Activated naive CD4-positive, alpha-beta T cell treated with anti-CD3 and anti-CD28 coated beads for 36 hours (primary cell): ENCODE measurements around the gene SLCO3A1. TPM values are rescaled to one million over a fixed set of nuclear protein-coding genes. Genes with fewer than 3 reads are reported as not detected.

Source experiments
- CTCF ChIA-PET: fragments of 350-600 bp; sonication (Branson Sonifier 250); formaldehyde crosslinking; loops from one replicate; lab custom pipeline; 2021; ENCODE audit warnings: antibody characterized with exemption; lab: Charles Lee
- DNase-seq: peaks from one replicate; pipeline ENCODE4 v3.0.0-alpha.2; 2020
- H3K27ac Mint-ChIP-seq: one replicate; pipeline ENCODE4 v1.8.0; 2021; ENCODE audit warnings: mild to moderate bottlenecking, mixed read lengths
- H3K27me3 Mint-ChIP-seq: one replicate; pipeline ENCODE4 v1.8.0; 2021; ENCODE audit warnings: low read depth, mixed read lengths
- H3K36me3 Mint-ChIP-seq: one replicate; pipeline ENCODE4 v1.8.0; 2021; ENCODE audit warnings: low read depth, mixed read lengths
- H3K4me1 Mint-ChIP-seq: one replicate; pipeline ENCODE4 v1.8.0; 2021; ENCODE audit warnings: low read depth, mixed read lengths
- H3K4me3 Mint-ChIP-seq: one replicate; pipeline ENCODE4 v1.8.0; 2021; ENCODE audit warnings: mild to moderate bottlenecking, moderate library complexity, mixed read lengths
- H3K9me3 Mint-ChIP-seq: one replicate; pipeline ENCODE4 v1.8.0; 2021; ENCODE audit warnings: mixed read lengths
- intact Hi-C: fragments of 100-400 bp; cut with micrococcal nuclease; formaldehyde crosslinking; loops from one replicate; pipeline ENCODE4 v1.15.1; 2023
- total RNA-seq, 2 experiments: library from RNA; stranded (reverse); gene quantifications; one replicate each; pipeline ENCODE4 v1.2.3, GENCODE V29; 2021

The SLCO3A1 gene
- total RNA-seq, 2 experiments from 2014 or later, result 3.1 to 3.3 TPM

DNA sequence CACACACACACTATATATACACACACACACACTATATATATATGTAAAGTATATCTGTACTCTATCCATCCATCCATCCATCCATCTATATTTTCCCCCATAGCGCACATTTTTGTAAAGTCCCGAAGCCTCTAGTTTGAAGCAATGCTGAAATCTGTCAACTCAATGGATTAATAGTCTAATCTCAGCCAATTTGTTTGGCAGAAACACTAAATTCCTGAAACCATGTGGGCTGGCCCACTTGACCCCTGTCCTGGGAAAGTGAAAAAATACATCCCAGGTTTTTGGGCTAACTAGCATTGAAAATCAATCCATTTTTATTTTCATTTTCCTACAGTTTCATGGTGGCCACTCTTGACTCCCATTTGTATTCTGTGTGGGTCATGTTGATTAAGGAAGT, 166.7 kb downstream of the SLCO3A1 start:
- Mint-ChIP-seq H3K4me1 (peaks cover 22% of the 10 kb centered on the region), H3K27me3 (no peaks in the 10 kb centered on the region)

DNA sequence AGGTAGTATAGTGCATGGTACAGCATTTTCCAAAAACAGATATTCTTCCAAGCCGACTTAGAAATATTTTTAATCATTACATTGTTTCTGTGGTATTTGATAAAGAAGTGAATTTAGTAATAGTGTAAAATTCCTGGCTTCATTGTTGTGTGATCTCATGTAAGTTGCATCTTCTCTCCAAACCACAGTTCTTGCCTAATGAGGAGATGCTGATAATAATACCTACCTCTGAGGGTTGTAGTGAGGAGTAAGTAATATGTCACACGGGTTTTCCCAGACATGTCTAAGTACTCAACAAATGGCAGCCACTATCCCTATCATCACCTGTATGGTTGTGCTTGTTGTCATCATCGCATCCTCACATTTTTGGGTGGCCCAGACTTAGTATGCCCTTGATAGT, 167.3 kb downstream of the SLCO3A1 start:
- intact Hi-C loops, result no loop called here
- Mint-ChIP-seq H3K27me3 (no peaks in the 10 kb centered on the region), H3K9me3 (no peaks in the 10 kb centered on the region), H3K36me3 (no peaks in the 10 kb centered on the region), H3K4me1 (peaks cover 22% of the 10 kb centered on the region), H3K4me3 (no peak overlapping the region), H3K27ac (no peak overlapping the region)
- DNase-seq, result no peak
- CTCF ChIA-PET, result no interaction called here

More for the DNA sequence above, 166.7 kb downstream of the SLCO3A1 start:
- intact Hi-C loops, result no loop called here
- no peak overlapping the region for H3K27ac Mint-ChIP-seq
- no peak for DNase-seq
- CTCF ChIA-PET, result no interaction called here
- no peaks in the 10 kb centered on the region for H3K36me3 Mint-ChIP-seq
- H3K4me3 Mint-ChIP-seq, result no peak overlapping the region
- no peaks in the 10 kb centered on the region for H3K9me3 Mint-ChIP-seq

DNA sequence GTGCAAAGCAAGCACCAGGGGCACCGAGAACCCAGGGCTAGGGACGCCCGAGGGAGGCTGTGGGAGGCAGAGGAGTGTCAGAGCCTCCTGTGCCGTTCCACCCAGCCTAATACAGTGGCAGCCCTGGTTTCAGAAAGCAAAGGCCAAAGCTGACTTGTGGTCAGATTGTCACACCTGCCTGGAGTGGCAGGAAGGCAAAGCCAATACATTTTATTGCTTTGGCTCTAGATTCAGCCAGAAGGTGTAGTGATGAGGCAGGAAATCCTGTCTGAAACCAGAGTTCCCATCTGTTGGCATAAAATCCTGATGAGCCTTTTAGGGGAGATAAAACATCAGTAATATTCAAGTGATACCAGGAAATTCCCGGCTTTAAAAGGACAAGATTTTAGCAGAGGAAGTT, 168.3 kb downstream of the SLCO3A1 start:
- H3K4me1 Mint-ChIP-seq, result peaks cover 22% of the 10 kb centered on the region
- CTCF ChIA-PET, result interaction anchor here (1.2 kb wide), 1 partner anchor 61 kb away, joined by 3 read pairs; no protein-coding TSS in a partner anchor
- no peak overlapping the region for H3K4me3 Mint-ChIP-seq
- H3K27ac Mint-ChIP-seq, result no peak overlapping the region
- H3K9me3 Mint-ChIP-seq, result no peaks in the 10 kb centered on the region
- intact Hi-C loops, result no loop called here
- DNase-seq, result no peak
- H3K27me3 Mint-ChIP-seq, result no peaks in the 10 kb centered on the region
- no peaks in the 10 kb centered on the region for H3K36me3 Mint-ChIP-seq

GRCh38 chr15:92023965-92024364, 170.5 kb downstream of the SLCO3A1 start:
- H3K4me1 Mint-ChIP-seq, result peaks cover 18% of the 10 kb centered on the region
- H3K27me3 Mint-ChIP-seq, result no peaks in the 10 kb centered on the region
- H3K27ac Mint-ChIP-seq, result no peak overlapping the region
- no peak for DNase-seq
- H3K36me3 Mint-ChIP-seq, result no peaks in the 10 kb centered on the region
- H3K9me3 Mint-ChIP-seq, result no peaks in the 10 kb centered on the region
- CTCF ChIA-PET, result interaction anchor here (0.6 kb wide), 2 partner anchors 252 to 319 kb away, joined by 3 read pairs; no protein-coding TSS in a partner anchor
- no peak overlapping the region for H3K4me3 Mint-ChIP-seq
- intact Hi-C loops, result no loop called here

DNA sequence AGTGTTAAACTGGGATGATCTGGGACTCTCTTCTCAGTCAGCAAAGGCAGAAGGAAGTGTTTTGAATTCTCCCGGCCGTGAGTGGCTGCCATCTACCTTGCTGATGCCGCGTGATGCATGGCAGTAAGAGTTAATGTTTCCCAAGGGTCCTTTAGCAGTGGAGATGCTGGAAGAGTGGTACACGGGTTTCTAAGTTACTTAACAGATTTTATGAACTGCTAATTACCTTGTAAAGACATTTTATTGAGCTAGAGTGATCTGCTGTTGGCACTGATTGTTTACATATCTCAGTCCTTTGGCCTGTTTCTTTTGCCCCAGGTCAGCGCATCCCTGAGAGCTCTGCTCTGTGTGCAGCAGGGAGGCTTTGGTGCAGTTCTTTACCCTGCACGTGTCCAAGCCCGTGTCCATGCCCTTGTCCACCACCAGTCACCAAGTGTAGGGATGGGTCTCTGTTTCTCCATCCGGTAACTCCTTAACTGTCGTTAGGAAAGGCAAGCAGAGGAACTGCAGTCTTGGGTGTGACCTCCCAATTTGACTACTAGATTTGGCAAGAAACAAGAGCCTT, 172.3 kb downstream of the SLCO3A1 start:
- Mint-ChIP-seq H3K27ac (no peak overlapping the region), H3K4me3 (no peak overlapping the region), H3K36me3 (no peaks in the 10 kb centered on the region), H3K27me3 (no peaks in the 10 kb centered on the region), H3K9me3 (no peaks in the 10 kb centered on the region), H3K4me1 (peaks cover 14% of the 10 kb centered on the region)
- intact Hi-C loops, result no loop called here
- CTCF ChIA-PET, result interaction anchor here (1.0 kb wide), 1 partner anchor 173 kb away, joined by 4 read pairs; no protein-coding TSS in a partner anchor
- DNase-seq, result no peak

DNA sequence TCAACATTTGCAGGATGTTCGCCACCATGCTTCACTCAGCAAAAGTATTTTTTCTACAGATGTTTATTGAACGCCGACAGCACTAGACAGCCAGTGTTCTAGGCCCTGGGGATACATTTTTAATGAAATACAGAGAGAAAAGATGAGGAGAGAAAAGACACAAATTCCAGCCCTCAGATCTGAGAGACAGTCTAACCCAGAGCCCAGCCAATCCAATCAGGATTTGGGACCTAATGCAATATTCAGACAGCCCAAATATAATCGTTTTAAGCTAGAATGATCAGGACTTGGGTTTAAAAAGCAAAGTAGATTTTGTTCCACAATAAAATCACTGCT, 174.8 kb downstream of the SLCO3A1 start:
- Mint-ChIP-seq H3K27ac (no peak overlapping the region), H3K27me3 (no peaks in the 10 kb centered on the region), H3K9me3 (no peaks in the 10 kb centered on the region), H3K4me1 (peaks cover 11% of the 10 kb centered on the region), H3K4me3 (no peak overlapping the region), H3K36me3 (no peaks in the 10 kb centered on the region)
- DNase-seq, result no peak
- CTCF ChIA-PET, result no interaction called here
- intact Hi-C loops, result no loop called here

DNA sequence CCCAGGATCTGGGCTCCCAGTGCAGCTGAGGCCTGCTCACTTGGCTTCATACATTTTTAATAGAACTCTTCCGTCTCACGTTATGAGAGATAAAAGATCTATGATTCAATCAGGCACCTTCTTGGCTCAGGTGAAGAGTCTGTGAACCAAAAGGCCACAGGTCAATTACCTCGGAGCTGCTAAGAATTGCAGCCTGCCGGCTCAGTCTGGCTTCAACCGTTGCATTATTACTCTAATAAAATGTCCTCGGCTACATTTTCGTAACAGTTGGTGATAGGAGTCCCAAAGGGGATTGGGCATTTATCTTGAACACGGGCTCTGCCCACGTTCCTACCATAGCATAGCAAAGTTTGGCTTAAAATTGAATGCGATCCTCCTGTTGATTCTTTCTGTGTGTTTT, 176.3 kb downstream of the SLCO3A1 start:
- Mint-ChIP-seq H3K4me3 (no peak overlapping the region), H3K27me3 (no peaks in the 10 kb centered on the region), H3K36me3 (no peaks in the 10 kb centered on the region), H3K27ac (no peak overlapping the region), H3K4me1 (peaks cover 11% of the 10 kb centered on the region), H3K9me3 (no peaks in the 10 kb centered on the region)
- intact Hi-C loops, result no loop called here
- DNase-seq, result no peak
- CTCF ChIA-PET, result no interaction called here

DNA sequence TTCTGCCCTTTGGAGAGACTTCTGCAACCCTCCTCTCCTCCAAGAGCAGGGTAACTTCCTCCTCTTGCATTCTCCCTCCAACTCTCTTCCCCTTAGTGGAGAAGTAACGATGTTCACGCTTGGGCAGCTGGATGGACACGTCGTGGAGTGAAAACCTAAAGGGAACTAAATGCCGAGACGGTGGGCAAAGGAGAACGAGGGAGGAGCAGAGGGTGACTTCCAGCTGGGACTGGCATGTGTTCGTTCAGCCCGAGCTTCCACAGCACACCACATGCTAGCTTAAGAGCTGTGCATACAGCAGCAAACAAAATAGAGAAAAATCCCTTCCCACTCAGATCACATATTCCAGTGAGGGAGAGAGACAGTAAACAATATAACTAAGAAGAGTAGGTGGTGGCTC, 179.8 kb downstream of the SLCO3A1 start:
- H3K27ac Mint-ChIP-seq, result no peak overlapping the region
- H3K27me3 Mint-ChIP-seq, result no peaks in the 10 kb centered on the region
- intact Hi-C loops, result no loop called here
- no peaks in the 10 kb centered on the region for H3K9me3 Mint-ChIP-seq
- no peak overlapping the region for H3K4me3 Mint-ChIP-seq
- H3K4me1 Mint-ChIP-seq, result peaks cover 11% of the 10 kb centered on the region
- no peak for DNase-seq
- CTCF ChIA-PET, result interaction anchor here (1.1 kb wide), 1 partner anchor 54 kb away, joined by 3 read pairs; no protein-coding TSS in a partner anchor
- H3K36me3 Mint-ChIP-seq, result no peaks in the 10 kb centered on the region

- Mint-ChIP-seq H3K36me3 (no peaks in the 10 kb centered on the region), H3K4me3 (no peak overlapping the region), H3K27ac (no peak overlapping the region), H3K27me3 (no peaks in the 10 kb centered on the region), H3K9me3 (peaks cover 1% of the 10 kb centered on the region), H3K4me1 (peaks cover 11% of the 10 kb centered on the region)
- intact Hi-C loops, result no loop called here
- CTCF ChIA-PET, result interaction anchor here (1.1 kb wide), 1 partner anchor 54 kb away, joined by 3 read pairs; no protein-coding TSS in a partner anchor
- no peak for DNase-seq
These were observed 180.2 kb downstream of the SLCO3A1 start for GRCh38 chr15:92033723-92034122.

GRCh38 chr15:92034227-92034626, 180.7 kb downstream of the SLCO3A1 start:
- Mint-ChIP-seq H3K4me1 (peaks cover 11% of the 10 kb centered on the region), H3K27me3 (no peaks in the 10 kb centered on the region), H3K4me3 (no peak overlapping the region), H3K27ac (no peak overlapping the region), H3K36me3 (no peaks in the 10 kb centered on the region), H3K9me3 (peaks cover 5% of the 10 kb centered on the region)
- CTCF ChIA-PET, result no interaction called here
- intact Hi-C loops, result no loop called here
- DNase-seq, result no peak

DNA sequence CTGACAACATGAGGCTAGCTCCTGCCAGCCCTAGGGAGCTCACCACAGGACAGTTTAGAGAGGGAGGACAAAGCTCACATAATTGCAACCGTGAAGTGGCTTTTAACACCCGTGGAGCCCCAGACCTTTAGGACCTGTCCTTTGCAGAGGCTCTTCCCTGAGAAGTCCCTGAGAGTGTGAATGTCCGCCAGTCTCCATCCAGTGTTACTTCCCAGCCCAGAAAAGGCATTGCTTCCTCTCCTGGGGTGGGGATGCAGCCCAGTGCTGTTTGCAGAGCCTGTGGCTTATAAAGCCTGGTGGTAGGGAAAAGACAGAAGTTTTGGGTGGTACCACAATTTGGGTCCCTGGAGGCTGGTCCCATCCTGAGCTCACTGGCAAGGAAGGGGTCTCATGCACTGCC, 182.0 kb downstream of the SLCO3A1 start:
- Mint-ChIP-seq H3K4me3 (no peak overlapping the region), H3K9me3 (peaks cover 6% of the 10 kb centered on the region), H3K4me1 (peaks cover 12% of the 10 kb centered on the region), H3K27ac (no peak overlapping the region), H3K36me3 (no peaks in the 10 kb centered on the region), H3K27me3 (no peaks in the 10 kb centered on the region)
- intact Hi-C loops, result no loop called here
- DNase-seq, result no peak
- CTCF ChIA-PET, result no interaction called here

DNA sequence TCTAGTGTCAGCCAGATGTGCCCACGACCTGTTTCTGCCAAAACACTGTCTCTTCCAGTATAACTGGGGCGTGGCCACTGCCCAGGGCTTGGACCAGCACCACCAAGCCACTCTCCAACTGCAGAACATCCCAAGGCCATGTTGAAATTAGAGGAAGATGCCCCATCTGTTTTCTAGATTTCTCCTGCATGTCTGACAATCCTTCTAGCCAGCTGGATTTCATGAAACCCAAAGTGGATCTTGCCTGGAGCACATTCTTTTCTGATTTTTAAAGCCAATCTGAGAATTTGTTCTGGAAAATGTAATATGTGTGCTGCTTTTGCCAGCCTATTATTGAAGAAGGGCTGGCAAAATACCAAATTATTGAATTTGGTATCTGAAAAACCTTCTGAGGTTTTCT, 182.5 kb downstream of the SLCO3A1 start:
- H3K27ac Mint-ChIP-seq, result no peak overlapping the region
- H3K36me3 Mint-ChIP-seq, result no peaks in the 10 kb centered on the region
- intact Hi-C loops, result no loop called here
- peaks cover 13% of the 10 kb centered on the region for H3K4me1 Mint-ChIP-seq
- no peak overlapping the region for H3K4me3 Mint-ChIP-seq
- H3K9me3 Mint-ChIP-seq, result peaks cover 6% of the 10 kb centered on the region
- no peak for DNase-seq
- CTCF ChIA-PET, result no interaction called here
- no peaks in the 10 kb centered on the region for H3K27me3 Mint-ChIP-seq

GRCh38 chr15:92037491-92037890, 184.0 kb downstream of the SLCO3A1 start:
- H3K9me3 Mint-ChIP-seq, result peaks cover 6% of the 10 kb centered on the region
- intact Hi-C loops, result no loop called here

More at GRCh38 chr15:92037491-92037890, 184.0 kb downstream of the SLCO3A1 start:
- Mint-ChIP-seq H3K36me3 (no peaks in the 10 kb centered on the region), H3K4me3 (no peak overlapping the region), H3K27me3 (no peaks in the 10 kb centered on the region), H3K27ac (no peak overlapping the region), H3K4me1 (peaks cover 10% of the 10 kb centered on the region)
- CTCF ChIA-PET, result no interaction called here
- DNase-seq, result no peak
